Heart left ventricle (tissue), 16 donors: ENCODE measurements around the gene CCDC154. TPM values are rescaled to one million over a fixed set of nuclear protein-coding genes. Genes with fewer than 3 reads are reported as not detected.

Experiments used
- ATAC-seq, 4 donors: fragments of 200-7000 bp; cut with Tn5 transposase; one replicate each; pipeline ENCODE4 v1.9.1; 2020 to 2022; ENCODE audit warnings: moderate library complexity in 4 of 4, mild to moderate bottlenecking in 3 of 4, moderate number of reproducible peaks in 1 of 4
- DNase-seq, 5 donors: peaks; one replicate each; pipeline ENCODE4 v3.0.0-alpha.2; 2020
- H3K27ac ChIP-seq, 12 donors: fragments of 200-600 bp; sonication (generic) in 4 of 12; one replicate each; pipeline versions ENCODE4 v1.5.0 to v1.8.0; 2016 to 2022; ENCODE audit warnings: mild to moderate bottlenecking in 2 of 12
- H3K27me3 ChIP-seq, 9 donors: fragments of 200-600 bp; sonication (generic) in 2 of 9; one replicate each; pipeline versions ENCODE4 v1.5.1 to v1.8.0; 2016 to 2022; ENCODE audit warnings: mild to moderate bottlenecking in 3 of 9
- H3K36me3 ChIP-seq, 9 donors: fragments of 200-600 bp; sonication (generic) in 2 of 9; one replicate each; pipeline versions ENCODE4 v1.5.0 to v1.8.0; 2018 to 2022; ENCODE audit warnings: mild to moderate bottlenecking in 2 of 9
- H3K4me1 ChIP-seq, 12 donors: fragments of 200-600 bp; sonication (generic) in 4 of 12; one replicate each; pipeline versions ENCODE4 v1.5.0 to v1.8.0; 2016 to 2022; ENCODE audit warnings: mild to moderate bottlenecking in 3 of 12
- H3K4me3 ChIP-seq, 12 donors: fragments of 200-600 bp; sonication (generic) in 4 of 12; one replicate each; pipeline versions ENCODE4 v1.5.0 to v1.8.0; 2017 to 2022; ENCODE audit warnings: mild to moderate bottlenecking in 9 of 12, moderate library complexity in 4 of 12
- H3K9me3 ChIP-seq, 12 donors: fragments of 200-600 bp; sonication (generic) in 4 of 12; one replicate each; pipeline versions ENCODE4 v1.5.0 to v1.8.0; 2016 to 2022; ENCODE audit warnings: mild to moderate bottlenecking in 1 of 12
- CTCF ChIP-seq, 12 donors: fragments of 200-600 bp; sonication (generic) in 4 of 12; IDR thresholded peaks; one replicate each; pipeline versions ENCODE4 v1.5.0 to v1.8.0; 2018 to 2022; ENCODE audit warnings: antibody characterized with exemption in 12 of 12, mild to moderate bottlenecking in 5 of 12
- POLR2A ChIP-seq, 2 donors: fragments of 450-650 bp; IDR thresholded peaks; one replicate each; pipeline ENCODE4 v1.6.1; 2017; ENCODE audit warnings: antibody characterized with exemption in 2 of 2, mild to moderate bottlenecking in 2 of 2, moderate library complexity in 2 of 2
- WGBS, 4 donors: extraction: QIAGEN DNeasy Blood & Tissue Kit in 2 of 4; methylation state at CpG; one replicate each; pipeline versions ENCODE4 v1.1.5 to v1.1.7; 2013 to 2018; 5-methylcytosine and 5-hydroxymethylcytosine counted together
- intact Hi-C, 10 donors: fragments of 100-400 bp; cut with DNase I; formaldehyde crosslinking; loops; one replicate each; pipeline versions ENCODE4 v1.11.1 to v1.14.2; 2022
- polyA plus RNA-seq, 2 donors: library from polyadenylated mRNA; stranded (reverse); fragments of 200-250 nt; gene quantifications; one replicate each; pipeline ENCODE4 v1.2.3, GENCODE V29; 2013
- total RNA-seq, 9 donors: library from RNA; depleted of rRNA in 2 of 9; stranded (reverse); fragments of >200 nt in 2 of 9; fragmentation: NEBNext Ultra II Directional in 3 of 9; extraction: Animal tissue kit (Norgen Biotek cat#: 25700) in 3 of 9; gene quantifications; one replicate each; pipeline versions ENCODE4 v1.1.0 to v1.2.4, GENCODE V29; 2016 to 2023
- donor health status: ischemic (EF 13 %, LVEDD 7.1; RV severe dilation, severe dysfunction).
- donor health status: healthy with polysubstance abuse.
- donor health status: DM: no; HTN: yes; CAD: no.
- donor health status: DM: no; HTN: no; CAD: no.
- donor health status: ischemic (EF 25% LVEDD 6.9; RV normal size, moderate dysfunction).
- donor health status: ischemic (EF 25% LVEDD 5.7; RV mildly dilated, moderate dysfunction).
- donor health status: healthy.
- donor health status: DM: yes; HTN: yes; CAD: no.
- donor health status: ischemic (EF 35%, LVEDD 5.7; RV mildly dilated, moderate dysfunction).
- donor health status: nonischemic (EF 11% LVEDD 7.7; RV severe dilation, severe dysfunction).
- donor health status: DM: yes; HTN: yes; CAD: no.
- donor health status: PGD.
- donor health status: ischemic (EF 29% LVEDD 5.4; RV normal size, mild dysfunction).
- donor health status: nonischemic (EF 23%, LVEDD 6.1; RV moderate dilation, normal function).

Gene CCDC154
- total and polyA plus RNA-seq, 11 donors: 0.14 to 1.5 (median 0.68) TPM; not detected in 2

- intact Hi-C loops: no loop called here
- ATAC-seq (no peak), DNase-seq (no peak)
- 83 to 92% (median 86%) methylated on average over 3 to 22 of the region's 22 CpGs for WGBS, 4 donors
- H3K4me3 ChIP-seq: no peak overlapping the region
- no peaks in the 10 kb centered on the region for H3K27me3 ChIP-seq
- H3K27ac ChIP-seq: no peak overlapping the region
- H3K9me3 ChIP-seq: no peaks in the 10 kb centered on the region
- H3K4me1 ChIP-seq: peaks cover 0 to 7% (median 0%) of the 10 kb centered on the region in 12 donors
- no peaks in the 10 kb centered on the region for H3K36me3 ChIP-seq
- TF ChIP-seq CTCF (IDR thresholded peaks at IDR 0.05) (no peak), POLR2A (IDR thresholded peaks at IDR 0.05) (no peak)
Measured at GRCh38 chr16:1437606-1438005, 6.8 kb downstream of the CCDC154 start.

GRCh38 chr16:1436731-1437355, 7.5 kb downstream of the CCDC154 start:
- no peaks in the 10 kb centered on the region for H3K9me3 ChIP-seq
- WGBS, 4 donors: 81 to 88% (median 84%) methylated on average over 22 to 47 of the region's 47 CpGs
- no peak for DNase-seq
- no peak overlapping the region for H3K27ac ChIP-seq
- no peak for ATAC-seq
- no peaks in the 10 kb centered on the region for H3K27me3 ChIP-seq
- no peak for TF ChIP-seq CTCF (IDR thresholded peaks at IDR 0.05)
- no peak for TF ChIP-seq POLR2A (IDR thresholded peaks at IDR 0.05)
- H3K4me1 ChIP-seq: peaks cover 0 to 7% (median 0%) of the 10 kb centered on the region in 12 donors
- no peaks in the 10 kb centered on the region for H3K36me3 ChIP-seq
- intact Hi-C loops: no loop called here
- no peak overlapping the region for H3K4me3 ChIP-seq

GRCh38 chr16:1435921-1436697, 8.2 kb downstream of the CCDC154 start:
- H3K4me3 ChIP-seq: no peak overlapping the region
- DNase-seq: no peak
- no peak overlapping the region for H3K27ac ChIP-seq
- H3K4me1 ChIP-seq: peaks cover 0 to 11% (median 0%) of the 10 kb centered on the region in 12 donors
- 81 to 87% (median 85%) methylated on average over 23 to 32 of the region's 32 CpGs for WGBS, 4 donors
- no peaks in the 10 kb centered on the region for H3K27me3 ChIP-seq
- intact Hi-C loops: no loop called here
- no peaks in the 10 kb centered on the region for H3K9me3 ChIP-seq
- TF ChIP-seq POLR2A (IDR thresholded peaks at IDR 0.05): no peak
- no peak for TF ChIP-seq CTCF (IDR thresholded peaks at IDR 0.05)
- H3K36me3 ChIP-seq: no peaks in the 10 kb centered on the region
- ATAC-seq: no peak
